ENCODE data around the gene TRMU. TPM values are rescaled to one million over a fixed set of nuclear protein-coding genes. Genes with fewer than 3 reads are reported as not detected.

Gene TRMU
- total and polyA plus RNA-seq, 2 of the 8 experiments (the other 6 are each of a cell fraction or from before 2014, with no cell fraction given) = 43.4 to 70.6 TPM

GRCh38 chr22:46319319-46319718 is 16.2 kb upstream of the TRMU start (continued):
- TF ChIP-seq CHD7 (IDR thresholded peaks at IDR 0.05; ENCODE audit: insufficient replicate concordance, low read length) = no peak
- TF ChIP-seq KDM1A (IDR thresholded peaks at IDR 0.05; ENCODE audit: borderline replicate concordance, low read length) = no peak
- TF ChIP-seq JUND (IDR thresholded peaks at IDR 0.05; ENCODE audit: low read length) = no peak
